ENCODE measurements around the gene DDAH2.

The DDAH2 gene

DNA sequence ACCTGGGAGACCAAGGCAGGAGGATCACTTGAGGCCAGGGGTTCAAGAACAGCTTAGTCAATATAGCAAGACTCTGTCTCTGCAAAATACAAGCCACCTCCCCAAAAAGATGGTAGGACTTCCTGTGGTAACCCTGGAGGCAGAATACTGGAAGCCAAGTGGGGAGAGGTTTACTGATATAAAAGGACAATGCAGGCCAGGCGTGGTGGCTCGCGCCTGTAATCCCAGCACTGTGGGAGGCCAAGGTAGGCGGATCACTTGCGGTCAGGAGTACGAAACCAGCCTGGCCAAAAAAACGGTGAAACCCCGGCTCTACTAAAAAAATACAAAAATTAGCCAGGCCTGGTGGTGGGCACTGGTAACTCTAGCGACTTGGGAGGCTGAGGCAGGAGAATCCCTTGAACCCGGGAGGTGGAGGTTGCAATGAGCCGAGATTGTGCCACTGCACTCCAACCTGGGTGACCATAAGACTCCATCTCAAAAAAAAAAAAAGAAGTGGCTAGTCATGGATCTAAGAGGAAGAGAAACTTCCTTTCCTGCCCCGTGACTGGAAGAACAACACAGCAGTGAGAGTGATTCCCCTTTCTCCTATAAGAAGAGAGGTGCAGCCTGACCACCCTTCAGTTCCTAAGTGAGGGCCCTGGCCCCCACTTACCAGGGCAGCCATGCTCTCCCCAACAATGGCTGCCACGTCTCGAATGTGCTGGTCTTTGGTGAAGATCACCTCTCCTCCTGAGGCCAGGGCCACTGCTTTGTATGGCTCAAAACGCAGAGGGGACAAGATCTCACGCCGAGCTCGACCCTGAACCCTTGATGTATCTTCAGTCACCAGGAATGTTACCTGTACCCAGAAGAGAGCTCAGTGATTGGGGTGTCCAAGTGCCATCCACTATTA is 39.5 kb upstream of the DDAH2 start:
- H3K4me3 ChIP-seq (ENCODE audit: low read depth, low read length): no peak overlapping the region
- DNase-seq (ENCODE audit: low read depth): no peak
- TF ChIP-seq POLR2A (IDR thresholded peaks at IDR 0.05; ENCODE audit: extremely low read depth, insufficient read length) (no peak), MYC (IDR thresholded peaks at IDR 0.05; ENCODE audit: low read depth, low read length) (no peak), CTCF (IDR thresholded peaks at IDR 0.05; ENCODE audit: low read depth, low read length) (no peak), MAX (IDR thresholded peaks at IDR 0.05; ENCODE audit: low read depth, low read length) (no peak)

GRCh38 chr6:31767096-31767645 is 38.1 kb upstream of the DDAH2 start:
- TF ChIP-seq CTCF (IDR thresholded peaks at IDR 0.05; ENCODE audit: low read depth, low read length) (no peak), MAX (IDR thresholded peaks at IDR 0.05; ENCODE audit: low read depth, low read length) (no peak), POLR2A (IDR thresholded peaks at IDR 0.05; ENCODE audit: extremely low read depth, insufficient read length) (no peak), MYC (IDR thresholded peaks at IDR 0.05; ENCODE audit: low read depth, low read length) (no peak)
- no peak for DNase-seq (ENCODE audit: low read depth)
- no peak overlapping the region for H3K4me3 ChIP-seq (ENCODE audit: low read depth, low read length)

- H3K4me3 ChIP-seq (ENCODE audit: low read depth, low read length): no peak overlapping the region
- TF ChIP-seq MYC (IDR thresholded peaks at IDR 0.05; ENCODE audit: low read depth, low read length) (no peak), MAX (IDR thresholded peaks at IDR 0.05; ENCODE audit: low read depth, low read length) (no peak), CTCF (IDR thresholded peaks at IDR 0.05; ENCODE audit: low read depth, low read length) (no peak), POLR2A (IDR thresholded peaks at IDR 0.05; ENCODE audit: extremely low read depth, insufficient read length) (no peak)
- no peak for DNase-seq (ENCODE audit: low read depth)
Observed at GRCh38 chr6:31765910-31766794, 37.1 kb upstream of the DDAH2 start.

- H3K4me3 ChIP-seq (ENCODE audit: low read depth, low read length): no peak overlapping the region
- DNase-seq (ENCODE audit: low read depth): no peak
- TF ChIP-seq CTCF (IDR thresholded peaks at IDR 0.05; ENCODE audit: low read depth, low read length) (no peak), POLR2A (IDR thresholded peaks at IDR 0.05; ENCODE audit: extremely low read depth, insufficient read length) (no peak), MAX (IDR thresholded peaks at IDR 0.05; ENCODE audit: low read depth, low read length) (no peak), MYC (IDR thresholded peaks at IDR 0.05; ENCODE audit: low read depth, low read length) (no peak)
Observed at GRCh38 chr6:31765559-31765909, 36.4 kb upstream of the DDAH2 start.

DNA sequence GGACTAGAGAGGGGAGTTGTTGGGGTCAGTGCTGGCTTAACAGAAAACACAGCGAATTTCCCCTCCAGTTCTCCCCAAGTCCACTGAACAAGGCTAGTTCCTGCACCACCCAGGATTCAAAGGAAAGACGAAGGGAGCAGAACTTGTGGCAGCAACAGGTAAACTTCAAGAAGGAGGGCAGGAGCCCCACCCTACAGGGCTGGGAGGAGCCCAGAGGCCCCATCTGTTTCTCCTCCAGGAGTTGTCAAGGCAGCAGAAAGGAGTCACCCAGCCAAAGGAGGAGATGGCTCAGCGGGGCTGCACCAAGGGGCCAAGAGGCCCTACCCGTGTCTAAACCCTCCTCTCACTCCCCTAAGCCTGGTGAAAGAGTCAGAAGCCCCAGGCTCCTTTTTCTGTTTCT is 35.1 kb upstream of the DDAH2 start:
- H3K4me3 ChIP-seq (ENCODE audit: low read depth, low read length): no peak overlapping the region
- no peak for DNase-seq (ENCODE audit: low read depth)
- no peak for TF ChIP-seq MYC (IDR thresholded peaks at IDR 0.05; ENCODE audit: low read depth, low read length)
- TF ChIP-seq CTCF (IDR thresholded peaks at IDR 0.05; ENCODE audit: low read depth, low read length): no peak
- TF ChIP-seq MAX (IDR thresholded peaks at IDR 0.05; ENCODE audit: low read depth, low read length): no peak
- no peak for TF ChIP-seq POLR2A (IDR thresholded peaks at IDR 0.05; ENCODE audit: extremely low read depth, insufficient read length)
